Parathyroid adenoma (tissue), 2 donors: Measurements from ENCODE around the gene ELMOD3.

Experiments
- H2AFZ ChIP-seq: fragments of 300-600 bp; sonication (generic); one replicate; pipeline ENCODE4 v1.7.0; 2017; ENCODE audit warnings: antibody characterized with exemption, mild to moderate bottlenecking
- H3K27ac ChIP-seq: fragments of 300-600 bp; sonication (generic); one replicate; pipeline ENCODE4 v1.7.0; 2017
- H3K27me3 ChIP-seq: fragments of 300-600 bp; sonication (generic); one replicate; pipeline ENCODE4 v1.7.0; 2017; ENCODE audit warnings: low read length; ENCODE audit not compliant: control insufficient read depth, insufficient read depth
- H3K36me3 ChIP-seq: fragments of 300-600 bp; sonication (generic); one replicate; pipeline ENCODE4 v1.7.0; 2017; ENCODE audit warnings: low read length; ENCODE audit not compliant: control insufficient read depth, insufficient read depth
- H3K4me1 ChIP-seq: fragments of 300-600 bp; sonication (generic); one replicate; pipeline ENCODE4 v1.7.0; 2017; ENCODE audit warnings: control low read depth
- H3K4me2 ChIP-seq: fragments of 300-600 bp; sonication (generic); one replicate; pipeline ENCODE4 v1.7.0; 2017; ENCODE audit warnings: low read length
- H3K4me3 ChIP-seq: fragments of 300-600 bp; sonication (generic); one replicate; pipeline ENCODE4 v1.7.0; 2017; ENCODE audit warnings: low read depth, low read length
- H3K79me2 ChIP-seq: fragments of 300-600 bp; sonication (generic); one replicate; pipeline ENCODE4 v1.7.0; 2017; ENCODE audit warnings: control low read depth
- H3K9ac ChIP-seq: fragments of 300-600 bp; sonication (generic); one replicate; pipeline ENCODE4 v1.7.0; 2017; ENCODE audit warnings: mild to moderate bottlenecking
- H3K9me3 ChIP-seq: fragments of 300-600 bp; sonication (generic); one replicate; pipeline ENCODE4 v1.7.0; 2017; ENCODE audit warnings: low read length; ENCODE audit not compliant: control insufficient read depth
- CTCF ChIP-seq: fragments of 300-600 bp; sonication (generic); IDR thresholded peaks from one replicate; pipeline ENCODE4 v1.7.0; 2017; ENCODE audit warnings: antibody characterized with exemption, mild to moderate bottlenecking
- donor health status: primary hyperparathyroidism.

ELMOD3 gene

GRCh38 chr2:85396531-85397470 is 42.2 kb downstream of the ELMOD3 start:
- Histone ChIP-seq H3K9me3 (no peaks in the 10 kb centered on the region), H3K27ac (peak overlapping the region; percentile 97), H3K4me1 (peaks cover 80% of the 10 kb centered on the region), H2AFZ (peak overlapping the region; percentile 21), H3K27me3 (no peaks in the 10 kb centered on the region), H3K9ac (peak overlapping the region; percentile 22), H3K79me2 (peaks cover 3% of the 10 kb centered on the region), H3K4me3 (peak overlapping the region; percentile 62), H3K4me2 (peak overlapping the region; percentile 93), H3K36me3 (no peaks in the 10 kb centered on the region)
- TF ChIP-seq CTCF: no peak

- Histone ChIP-seq H3K79me2 (peaks cover 9% of the 10 kb centered on the region), H3K4me3 (peak overlapping the region; percentile 62), H3K4me1 (peaks cover 80% of the 10 kb centered on the region), H2AFZ (no peak overlapping the region), H3K27ac (peak overlapping the region; percentile 97), H3K9ac (no peak overlapping the region), H3K4me2 (peak overlapping the region; percentile 93), H3K9me3 (no peaks in the 10 kb centered on the region), H3K36me3 (no peaks in the 10 kb centered on the region), H3K27me3 (no peaks in the 10 kb centered on the region)
- TF ChIP-seq CTCF: no peak
Measured at GRCh38 chr2:85397925-85398331, 43.4 kb downstream of the ELMOD3 start.

- H3K27me3 ChIP-seq: no peaks in the 10 kb centered on the region
- no peaks in the 10 kb centered on the region for H3K9me3 ChIP-seq
- no peak for TF ChIP-seq CTCF
- H3K36me3 ChIP-seq: no peaks in the 10 kb centered on the region
- peak overlapping the region; percentile 97 for H3K27ac ChIP-seq
- H3K4me3 ChIP-seq: no peak overlapping the region
- H3K4me2 ChIP-seq: peak overlapping the region; percentile 93
- H2AFZ ChIP-seq: peak overlapping the region; percentile 22
- H3K79me2 ChIP-seq: peaks cover 13% of the 10 kb centered on the region
- H3K9ac ChIP-seq: no peak overlapping the region
- H3K4me1 ChIP-seq: peaks cover 83% of the 10 kb centered on the region
Measured at GRCh38 chr2:85398426-85399182, 44.0 kb downstream of the ELMOD3 start.

GRCh38 chr2:85399183-85399455 is 44.5 kb downstream of the ELMOD3 start:
- Histone ChIP-seq H3K4me3 (no peak overlapping the region), H3K27ac (peak overlapping the region; percentile 97), H3K9ac (no peak overlapping the region), H3K4me2 (no peak overlapping the region), H2AFZ (peak overlapping the region; percentile 22), H3K27me3 (no peaks in the 10 kb centered on the region), H3K4me1 (peaks cover 79% of the 10 kb centered on the region), H3K79me2 (peaks cover 13% of the 10 kb centered on the region), H3K36me3 (no peaks in the 10 kb centered on the region), H3K9me3 (no peaks in the 10 kb centered on the region)
- no peak for TF ChIP-seq CTCF
